ENCODE results near the gene MT1F.

GRCh38 chr16:56702836-56703235 lies 45.1 kb downstream of the MT1F start:
- no peak for TF ChIP-seq CTCF (IDR thresholded peaks at IDR 0.05; ENCODE audit: poor library complexity, severe bottlenecking)
- TF ChIP-seq EZH2 (IDR thresholded peaks at IDR 0.05; ENCODE audit: borderline replicate concordance, insufficient read depth, low read length, poor library complexity, severe bottlenecking) = no peak
- TF ChIP-seq POLR2AphosphoS5 (IDR thresholded peaks at IDR 0.05) = no peak
- TF ChIP-seq REST (IDR thresholded peaks at IDR 0.05; ENCODE audit: borderline replicate concordance) = no peak
- TF ChIP-seq SMC3 (conservative IDR thresholded peaks at IDR 0.05; ENCODE audit: poor library complexity) = no peak
- TF ChIP-seq EP300 (conservative IDR thresholded peaks at IDR 0.05; ENCODE audit: poor library complexity, severe bottlenecking) = no peak

Measured in neural cell (in vitro differentiated cells).